Mucosa of rectum (tissue), 2 donors: Measurements from ENCODE around the gene ELOVL6.
"Not testable (repeated sequence)": the region's sequence is repeated elsewhere in the genome, so short reads cannot be mapped to it uniquely, and the experiment has no call there.

Source experiments
- H3K27ac ChIP-seq, 2 donors: one replicate each; pipeline ENCODE4 v1.7.0; 2013; ENCODE audit warnings: inconsistent platforms in 2 of 2, low read depth in 2 of 2, low read length in 2 of 2
- H3K27me3 ChIP-seq, 2 donors: one replicate each; pipeline ENCODE4 v1.7.0; 2013; ENCODE audit warnings: low read length in 2 of 2; ENCODE audit not compliant: control insufficient read depth in 2 of 2, insufficient read depth in 2 of 2
- H3K36me3 ChIP-seq, 2 donors: one replicate each; pipeline ENCODE4 v1.7.0; 2013; ENCODE audit warnings: low read length in 2 of 2; ENCODE audit not compliant: control insufficient read depth in 2 of 2, insufficient read depth in 2 of 2
- H3K4me1 ChIP-seq, 2 donors: one replicate each; pipeline ENCODE4 v1.7.0; 2013; ENCODE audit warnings: low read length in 2 of 2, mild to moderate bottlenecking in 1 of 2; ENCODE audit not compliant: control insufficient read depth in 2 of 2, insufficient read depth in 2 of 2
- H3K4me3 ChIP-seq, 2 donors: one replicate each; pipeline ENCODE4 v1.7.0; 2013; ENCODE audit warnings: low read length in 2 of 2
- H3K9ac ChIP-seq, 2 donors: one replicate each; pipeline ENCODE4 v1.7.0; 2013; ENCODE audit warnings: low read length in 2 of 2, low read depth in 1 of 2, mild to moderate bottlenecking in 1 of 2
- H3K9me3 ChIP-seq, 2 donors: one replicate each; pipeline ENCODE4 v1.7.0; 2013; ENCODE audit warnings: low read length in 2 of 2; ENCODE audit not compliant: control insufficient read depth in 2 of 2
- donor health status: healthy.
- donor health status: Normal muscosa, but diverticular disease.

The ELOVL6 gene

GRCh38 chr4:110088670-110089069 is 109.7 kb downstream of the ELOVL6 start:
- Histone ChIP-seq H3K9ac (no peak overlapping the region), H3K27ac (no peak overlapping the region)

GRCh38 chr4:110087070-110087708 is 111.2 kb downstream of the ELOVL6 start:
- H3K27ac ChIP-seq, result peak overlapping the region in 1 of 2 donors; percentile 21

More at GRCh38 chr4:110088670-110089069, 109.7 kb downstream of the ELOVL6 start:
- Histone ChIP-seq H3K9me3 (no peaks in the 10 kb centered on the region), H3K4me3 (no peak overlapping the region), H3K4me1 (peaks cover 18 to 36% of the 10 kb centered on the region in 2 donors), H3K36me3 (no peaks in the 10 kb centered on the region), H3K27me3 (no peaks in the 10 kb centered on the region)

GRCh38 chr4:110085131-110085530 is 113.3 kb downstream of the ELOVL6 start:
- Histone ChIP-seq H3K9ac (no peak overlapping the region), H3K9me3 (no peaks in the 10 kb centered on the region), H3K27ac (peak overlapping the region; percentile 64 to 72), H3K4me3 (peak overlapping the region in 1 of 2 donors; percentile 23), H3K36me3 (no peaks in the 10 kb centered on the region), H3K27me3 (no peaks in the 10 kb centered on the region), H3K4me1 (peaks cover 18 to 28% of the 10 kb centered on the region in 2 donors)

More at GRCh38 chr4:110087070-110087708, 111.2 kb downstream of the ELOVL6 start:
- Histone ChIP-seq H3K27me3 (no peaks in the 10 kb centered on the region), H3K4me3 (no peak overlapping the region), H3K4me1 (peaks cover 18 to 36% of the 10 kb centered on the region in 2 donors), H3K9ac (no peak overlapping the region), H3K9me3 (no peaks in the 10 kb centered on the region), H3K36me3 (no peaks in the 10 kb centered on the region)

GRCh38 chr4:110084154-110084553 is 114.3 kb downstream of the ELOVL6 start:
- H3K4me1 ChIP-seq, result peaks cover 18 to 28% of the 10 kb centered on the region in 2 donors
- no peak overlapping the region for H3K9ac ChIP-seq
- H3K27ac ChIP-seq, result no peak overlapping the region
- no peaks in the 10 kb centered on the region for H3K36me3 ChIP-seq
- no peaks in the 10 kb centered on the region for H3K27me3 ChIP-seq
- H3K4me3 ChIP-seq, result no peak overlapping the region
- no peaks in the 10 kb centered on the region for H3K9me3 ChIP-seq

- not testable (repeated sequence) for H3K27me3 ChIP-seq, H3K36me3 ChIP-seq, H3K27ac ChIP-seq, H3K4me1 ChIP-seq, H3K9ac ChIP-seq, H3K9me3 ChIP-seq, H3K4me3 ChIP-seq
Measured at GRCh38 chr4:110078148-110078547, 120.3 kb downstream of the ELOVL6 start.

- H3K4me3 ChIP-seq, H3K4me1 ChIP-seq, H3K36me3 ChIP-seq, H3K27me3 ChIP-seq, H3K9me3 ChIP-seq, H3K27ac ChIP-seq, H3K9ac ChIP-seq: not testable (repeated sequence)
Measured at GRCh38 chr4:110076828-110077227, 121.6 kb downstream of the ELOVL6 start.

GRCh38 chr4:110075891-110076290 is 122.5 kb downstream of the ELOVL6 start:
- Histone ChIP-seq H3K9ac (no peak overlapping the region), H3K9me3 (no peaks in the 10 kb centered on the region), H3K36me3 (no peaks in the 10 kb centered on the region), H3K4me1 (peaks cover 0 to 6% of the 10 kb centered on the region in 2 donors), H3K27ac (no peak overlapping the region), H3K4me3 (no peak overlapping the region), H3K27me3 (no peaks in the 10 kb centered on the region)

GRCh38 chr4:110075083-110075738 is 123.2 kb downstream of the ELOVL6 start:
- Histone ChIP-seq H3K27me3 (no peaks in the 10 kb centered on the region), H3K36me3 (no peaks in the 10 kb centered on the region), H3K9ac (no peak overlapping the region), H3K4me1 (peaks cover 0 to 6% of the 10 kb centered on the region in 2 donors), H3K9me3 (no peaks in the 10 kb centered on the region), H3K27ac (peak overlapping the region in 1 of 2 donors; percentile 44), H3K4me3 (no peak overlapping the region)

- H3K9ac ChIP-seq, result no peak overlapping the region
- H3K36me3 ChIP-seq, result no peaks in the 10 kb centered on the region
Measured at GRCh38 chr4:110074570-110074969, 123.8 kb downstream of the ELOVL6 start.

GRCh38 chr4:110073053-110073845 is 125.2 kb downstream of the ELOVL6 start:
- no peaks in the 10 kb centered on the region for H3K27me3 ChIP-seq
- no peak overlapping the region for H3K4me3 ChIP-seq
- H3K27ac ChIP-seq, result no peak overlapping the region
- peaks cover 0 to 6% of the 10 kb centered on the region in 2 donors for H3K4me1 ChIP-seq
- H3K9ac ChIP-seq, result no peak overlapping the region
- H3K36me3 ChIP-seq, result no peaks in the 10 kb centered on the region
- H3K9me3 ChIP-seq, result no peaks in the 10 kb centered on the region

More at GRCh38 chr4:110074570-110074969, 123.8 kb downstream of the ELOVL6 start:
- Histone ChIP-seq H3K9me3 (no peaks in the 10 kb centered on the region), H3K27me3 (no peaks in the 10 kb centered on the region), H3K27ac (peak overlapping the region in 1 of 2 donors; percentile 44), H3K4me3 (no peak overlapping the region), H3K4me1 (peaks cover 0 to 6% of the 10 kb centered on the region in 2 donors)
